GM19438 (cell line): Measurements from ENCODE around the gene PHC2.

Experiments used
- ATAC-seq: cut with Tn5 transposase; IDR thresholded peaks from one replicate; pipeline ENCODE4 v1.9.1; 2021; ENCODE audit warnings: low read depth; ENCODE audit not compliant: unreplicated experiment

PHC2 gene

GRCh38 chr1:33392639-33393038, 38.3 kb downstream of the PHC2 start:
- ATAC-seq: no peak

DNA sequence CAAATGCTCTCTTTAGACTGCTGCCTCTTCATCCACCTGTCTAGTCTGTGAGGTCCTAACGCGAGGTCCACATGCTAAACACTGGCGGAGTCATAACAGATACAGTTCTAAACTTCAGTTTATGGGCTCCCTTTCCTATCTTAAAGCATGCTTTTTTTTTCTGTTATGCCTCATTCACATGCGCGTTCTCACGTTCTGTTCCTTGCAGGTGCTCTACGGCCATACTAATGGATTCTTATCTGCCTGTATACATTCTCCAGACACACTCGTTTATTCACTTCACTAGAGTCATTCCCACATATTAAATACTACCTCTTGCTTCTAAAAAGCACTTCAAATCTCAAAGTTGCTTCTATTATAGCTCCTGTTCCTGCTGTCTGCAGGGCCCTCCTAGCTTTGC, 38.7 kb downstream of the PHC2 start:
- ATAC-seq: no peak

- ATAC-seq: no peak
Observed at GRCh38 chr1:33391343-33392078, 39.4 kb downstream of the PHC2 start.

- ATAC-seq: no peak
Observed at GRCh38 chr1:33390542-33390941, 40.4 kb downstream of the PHC2 start.

- ATAC-seq: no peak
Observed at GRCh38 chr1:33388805-33389771, 41.8 kb downstream of the PHC2 start.

- ATAC-seq: no peak
Observed at GRCh38 chr1:33387625-33388024, 43.3 kb downstream of the PHC2 start.

DNA sequence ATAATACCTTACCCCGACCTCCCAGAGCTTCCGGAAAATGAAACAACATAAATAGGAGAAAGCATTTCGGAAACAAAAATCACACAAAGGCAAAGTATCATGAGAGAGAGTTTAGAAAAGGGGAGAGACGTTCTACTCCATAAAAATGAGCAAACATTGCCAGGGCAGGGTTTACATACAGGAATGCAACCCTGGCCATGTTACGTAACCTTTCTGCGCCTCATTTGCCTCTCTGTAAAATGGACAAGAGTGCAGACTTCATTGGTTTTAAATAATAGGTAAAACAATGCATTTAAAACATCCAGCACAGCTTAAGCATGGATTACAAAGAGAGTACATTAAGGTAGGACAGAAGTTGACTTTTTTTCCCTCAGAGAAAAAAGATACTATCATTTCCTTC, 45.6 kb downstream of the PHC2 start:
- no peak for ATAC-seq

DNA sequence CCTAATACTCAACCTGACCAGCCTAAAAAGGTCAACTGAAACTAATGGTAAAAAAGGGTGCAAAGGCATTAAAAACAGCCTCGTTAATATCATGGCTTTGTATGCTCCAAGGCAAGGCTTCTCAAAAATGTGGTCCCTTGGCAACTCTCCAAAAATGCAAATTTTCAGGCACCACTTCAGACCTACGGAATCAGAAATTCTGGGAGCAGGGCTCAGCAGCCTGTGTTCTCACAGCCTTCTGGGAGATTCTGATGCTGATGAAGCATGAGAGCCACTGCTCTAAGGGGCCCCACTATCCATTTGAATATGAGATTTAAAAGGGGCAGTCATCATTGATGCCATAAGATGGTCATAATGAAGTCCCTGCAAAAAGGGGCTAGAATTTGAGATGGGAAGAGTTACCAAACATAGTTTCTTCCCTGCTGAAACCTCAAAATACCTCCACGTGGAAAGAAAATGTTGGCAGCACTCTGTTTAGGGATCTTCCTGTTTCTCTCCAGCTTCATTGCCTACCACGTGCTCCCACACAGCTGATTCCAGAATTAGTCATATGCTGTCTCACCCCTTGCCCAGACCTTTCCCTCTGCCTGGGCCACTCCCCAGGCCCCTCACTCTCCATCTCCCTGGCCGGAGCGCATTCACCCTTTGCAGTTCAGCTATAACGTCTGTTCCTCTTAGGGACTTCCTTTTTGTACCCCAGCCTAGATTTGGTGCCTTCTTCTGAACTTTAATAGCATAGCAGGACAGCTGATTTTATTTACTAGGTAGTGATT, 46.7 kb downstream of the PHC2 start:
- ATAC-seq: no peak

DNA sequence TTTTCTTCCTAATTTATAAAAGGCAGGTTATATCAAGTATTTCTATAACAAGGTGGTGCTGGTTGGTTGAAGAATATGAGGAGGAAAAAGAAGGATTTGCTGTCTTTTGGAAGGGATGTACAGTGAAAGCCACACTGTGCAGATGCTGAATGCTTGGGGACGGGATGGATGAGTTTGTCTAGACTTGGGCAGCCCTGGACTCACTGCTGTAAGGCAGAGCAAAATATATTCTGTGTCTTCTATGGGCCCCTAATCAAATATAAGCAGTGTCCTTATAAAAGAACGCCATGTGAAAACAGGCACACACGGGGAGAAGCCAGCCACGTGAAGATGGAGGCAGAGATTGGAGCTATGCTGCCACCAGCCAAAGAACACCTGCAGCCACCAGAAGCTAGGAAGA, 47.4 kb downstream of the PHC2 start:
- no peak for ATAC-seq

DNA sequence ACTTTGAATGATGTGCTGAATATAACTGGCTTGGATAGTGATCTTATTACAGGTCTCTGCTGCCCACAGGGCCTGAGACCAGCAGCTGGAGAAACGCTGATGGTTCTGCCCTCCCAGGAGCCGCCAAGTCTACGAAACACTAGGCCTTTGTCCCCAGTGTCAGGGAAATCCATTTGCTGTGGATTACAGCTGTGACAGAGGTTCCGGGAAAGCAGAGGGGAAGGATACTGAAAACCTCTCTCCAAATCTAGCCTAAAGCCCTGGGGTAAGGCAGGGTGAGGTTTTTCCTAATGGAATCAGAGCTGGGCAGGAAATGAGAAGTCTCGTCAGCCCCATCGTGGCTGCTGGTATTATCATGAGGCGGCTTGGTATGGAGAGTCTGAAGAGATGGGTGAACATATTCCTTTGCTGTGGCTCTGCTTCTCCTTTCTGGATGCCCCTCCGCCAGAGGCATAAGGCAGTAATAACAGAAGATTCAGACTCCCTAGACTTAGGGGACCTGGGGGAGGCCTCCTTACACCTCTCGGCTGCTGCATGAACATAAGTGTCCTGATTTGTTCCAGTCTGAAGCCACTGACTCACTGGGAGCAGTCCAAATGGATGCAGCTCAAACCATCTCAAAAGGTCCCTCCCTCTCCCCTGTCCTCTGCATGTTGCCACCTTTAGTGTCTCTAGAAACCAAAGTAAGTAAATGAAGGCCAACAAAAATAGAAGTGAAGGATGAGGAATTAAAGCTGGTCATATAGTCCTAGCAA, 48.1 kb downstream of the PHC2 start:
- ATAC-seq: no peak

DNA sequence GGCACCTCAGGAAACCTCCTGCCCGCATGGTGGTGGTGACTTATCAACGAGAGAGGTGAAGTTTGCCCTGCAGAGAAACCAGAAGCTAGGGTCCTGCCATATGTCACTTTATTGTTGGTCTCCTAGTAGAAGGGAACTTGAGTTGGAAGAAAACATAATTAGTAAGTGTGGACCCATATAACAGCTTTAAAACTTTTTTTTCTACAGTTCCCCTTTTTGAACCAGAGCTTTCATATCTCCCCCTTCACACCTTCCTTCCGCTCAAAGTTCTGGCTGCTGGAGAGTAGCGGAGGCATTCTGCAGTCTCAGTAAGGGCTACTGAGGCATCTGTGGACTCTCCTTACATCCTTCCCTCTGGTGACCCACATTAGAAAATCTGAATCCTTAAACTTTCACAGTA, 48.9 kb downstream of the PHC2 start:
- no peak for ATAC-seq

DNA sequence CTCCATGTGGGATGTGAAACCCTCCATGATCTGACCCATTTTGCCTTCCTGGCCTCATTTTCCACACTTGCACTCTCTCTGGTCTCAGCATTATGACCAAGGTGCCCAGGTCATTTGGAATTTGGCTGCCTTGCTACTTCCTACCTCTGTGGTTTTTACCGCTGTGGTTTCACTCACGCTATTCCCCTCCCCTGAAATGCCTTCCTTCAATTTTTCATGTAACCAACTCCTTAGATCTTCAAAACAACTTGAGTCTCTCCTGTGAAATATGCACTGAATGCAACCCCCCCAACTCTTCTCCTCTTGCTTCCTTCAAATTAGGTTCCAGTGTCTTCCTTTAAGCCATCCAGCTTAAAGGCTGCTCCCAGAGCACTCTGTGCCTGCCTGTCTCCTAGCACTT, 50.1 kb downstream of the PHC2 start:
- ATAC-seq: no peak

DNA sequence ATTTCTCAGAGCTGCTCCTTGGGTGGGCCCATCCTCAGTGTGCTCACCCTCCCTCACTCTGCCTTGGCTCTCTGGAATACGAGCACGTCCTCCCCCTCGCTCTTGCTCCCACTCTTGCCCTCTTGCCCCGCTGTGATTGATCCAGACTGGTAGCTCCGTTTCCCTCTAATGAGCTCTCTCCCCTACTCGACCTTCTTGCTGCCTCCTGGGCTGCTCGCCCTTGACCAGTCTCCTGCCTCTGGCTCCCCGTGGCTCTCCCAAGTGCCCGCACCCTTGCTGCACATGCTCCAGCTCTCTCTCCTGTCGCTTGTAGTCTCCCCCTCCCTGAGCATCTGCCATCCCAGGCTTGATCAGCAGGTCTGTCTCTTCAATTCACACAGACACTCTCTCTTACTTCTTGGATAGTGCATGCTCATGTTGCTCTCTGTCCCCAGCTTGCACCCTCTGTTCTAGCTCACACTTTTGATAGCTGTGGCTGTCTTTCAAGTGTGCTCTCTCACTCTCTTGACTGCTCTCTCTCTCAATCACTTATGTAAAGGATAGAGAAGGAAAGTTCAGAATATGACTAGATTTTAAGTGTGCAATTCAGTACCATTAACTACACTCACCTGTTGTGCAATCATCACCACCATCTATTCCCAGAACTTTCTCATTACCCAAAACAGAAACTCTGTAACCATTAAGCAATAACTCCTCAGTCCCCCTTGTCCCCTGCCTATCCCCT, 51.1 kb downstream of the PHC2 start:
- ATAC-seq: no peak

DNA sequence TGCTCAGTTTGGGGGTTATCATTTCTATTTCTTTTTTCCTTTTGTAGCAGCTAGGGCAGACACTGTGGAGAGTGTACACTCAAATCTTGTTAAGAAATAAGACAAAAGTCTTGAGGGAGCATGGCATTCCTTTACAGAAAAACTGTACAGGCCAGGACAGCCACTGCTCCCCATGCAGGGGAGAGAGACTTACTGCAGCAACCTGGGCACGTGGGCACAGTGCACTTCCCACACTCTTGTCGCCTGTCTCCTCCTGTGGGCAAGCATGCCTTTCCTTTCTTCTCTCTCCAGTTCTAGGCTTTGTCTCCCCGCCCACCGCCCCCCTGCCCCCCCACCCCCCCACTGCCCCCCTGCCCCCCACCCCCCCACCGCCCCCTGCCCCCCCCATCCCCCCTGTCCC, 51.9 kb downstream of the PHC2 start:
- no peak for ATAC-seq

DNA sequence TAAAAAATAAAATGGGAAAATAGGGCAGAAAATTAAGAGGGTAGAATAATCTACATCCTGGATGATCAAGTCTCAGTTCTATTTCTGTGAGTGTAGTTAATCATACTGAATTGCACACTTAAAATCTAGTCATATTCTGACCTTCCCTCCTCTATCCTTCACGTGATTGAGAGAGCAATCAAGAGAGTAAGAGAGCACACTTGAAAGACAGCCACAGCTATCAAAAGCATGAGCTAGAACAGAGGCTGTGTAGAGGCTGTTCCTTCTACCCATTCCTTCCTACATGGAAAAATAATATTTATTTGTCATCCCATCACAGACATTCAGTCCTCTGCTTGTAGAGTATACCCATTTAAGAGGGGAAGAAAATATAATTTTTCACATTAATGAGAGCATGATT, 52.4 kb downstream of the PHC2 start:
- no peak for ATAC-seq

DNA sequence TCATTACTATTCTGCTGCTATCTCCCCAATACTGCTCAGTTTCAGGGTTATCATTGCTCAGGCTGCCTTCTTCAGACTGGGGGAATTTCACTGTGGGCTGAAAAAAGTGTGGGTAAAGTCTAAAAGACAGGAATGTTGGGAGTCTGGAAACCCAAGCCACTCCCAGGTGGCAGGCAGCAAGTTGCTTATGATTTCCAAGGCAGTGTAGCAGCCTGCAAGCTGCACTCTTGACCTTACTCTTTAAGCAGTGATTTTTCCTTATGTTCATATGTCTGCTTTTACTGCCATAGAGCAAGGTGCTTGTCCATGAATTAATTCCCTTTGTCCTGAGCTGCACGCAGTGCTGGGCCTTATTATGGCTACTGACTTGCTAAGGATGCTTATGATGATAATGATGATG, 53.1 kb downstream of the PHC2 start:
- ATAC-seq: no peak

GRCh38 chr1:33377013-33377412, 53.9 kb downstream of the PHC2 start:
- ATAC-seq: no peak

DNA sequence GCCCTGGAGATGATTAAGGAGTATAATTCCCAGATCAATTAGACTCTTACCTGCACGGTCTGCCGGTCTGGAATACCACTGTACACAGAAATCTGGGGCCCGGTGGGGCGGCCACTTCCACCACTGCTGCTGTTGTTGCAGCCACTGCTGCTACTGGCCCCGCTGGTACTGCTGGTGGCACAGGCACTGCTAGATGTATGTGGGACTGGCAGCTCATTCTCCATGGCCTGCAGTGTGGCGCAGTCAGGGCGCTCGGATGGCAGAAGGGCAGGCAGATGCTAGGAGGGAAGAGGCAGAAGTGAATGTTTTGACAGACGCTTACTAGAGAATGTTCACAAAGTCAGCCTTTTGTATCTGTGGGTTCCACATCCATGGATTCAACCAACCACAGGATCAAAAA, 55.6 kb downstream of the PHC2 start:
- ATAC-seq: no peak

GRCh38 chr1:33374336-33375105, 56.4 kb downstream of the PHC2 start:
- ATAC-seq: no peak
